A549 (cell line): ENCODE results near the gene SMYD5.

Source experiments
- HOXB13 ChIP-seq: fragments of 250-450 bp; sonication (Bioruptor Pico); IDR thresholded peaks from 2 replicates; pipeline ENCODE4 v1.5.0; 2020; ENCODE audit warnings: low read depth, mild to moderate bottlenecking, moderate library complexity
- KDM5A ChIP-seq: fragments of 200-600 bp; sonication (generic); IDR thresholded peaks from 2 replicates; pipeline ENCODE4 v1.6.1; 2016; ENCODE audit warnings: antibody characterized with exemption, mild to moderate bottlenecking
- POLR2A ChIP-seq: IDR thresholded peaks from 2 replicates; pipeline ENCODE4 v1.6.1; 2012; ENCODE audit warnings: mild to moderate bottlenecking, low read length
- TP53 ChIP-seq: fragments of 250-450 bp; sonication (Bioruptor Pico); IDR thresholded peaks from 2 replicates; pipeline ENCODE4 v1.5.0; 2021; ENCODE audit warnings: mild to moderate bottlenecking, moderate library complexity
- TF ChIP-seq, protein P1 (sequence below): fragments of >200 bp; sonication (Bioruptor Twin); formaldehyde crosslinking; IDR thresholded peaks from 3 replicates; pipeline ENCODE4 v1.5.1; 2016
- TF ChIP-seq, protein P2 (sequence below): fragments of 250-450 bp; sonication (Bioruptor Pico); IDR thresholded peaks from 2 replicates; pipeline ENCODE4 v1.5.0; 2020; ENCODE audit warnings: low read depth, mild to moderate bottlenecking, moderate library complexity

DNA sequence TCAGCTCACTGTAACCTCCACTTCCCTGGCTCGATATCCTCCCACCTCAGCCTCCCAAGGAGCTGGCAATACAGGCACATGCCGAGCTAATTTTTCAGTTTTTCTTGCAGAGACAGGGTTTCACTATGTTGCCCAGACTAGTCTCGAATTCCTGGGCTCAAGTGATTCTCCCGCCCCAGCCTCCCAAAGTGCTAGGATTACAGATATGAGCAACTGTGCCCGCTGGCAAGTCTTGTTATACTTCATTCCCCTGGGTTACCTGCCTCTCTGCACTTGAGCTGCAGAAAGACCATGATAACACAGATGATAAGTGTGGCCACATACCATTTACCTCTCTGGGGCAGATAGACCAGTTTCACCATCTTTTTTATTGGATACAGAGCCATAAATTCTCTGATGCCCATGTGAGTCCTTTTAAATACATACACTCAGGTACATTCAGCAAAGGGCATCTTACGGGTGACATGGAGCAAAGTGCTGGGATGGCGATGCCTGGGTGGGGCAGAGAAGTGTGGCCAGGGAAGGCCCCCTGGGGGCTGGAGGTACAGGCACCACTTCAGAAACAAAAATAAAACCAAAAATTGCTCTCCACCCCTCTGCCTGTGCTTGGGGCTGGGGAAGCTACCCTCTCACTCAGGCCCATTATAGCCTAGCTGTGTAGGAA, 40.4 kb downstream of the SMYD5 start:
- TF ChIP-seq TP53 (CRISPR knock-in tag) (no peak), HOXB13 (no peak), POLR2A (no peak), KDM5A (no peak)
- TF ChIP-seq, protein P1, sequence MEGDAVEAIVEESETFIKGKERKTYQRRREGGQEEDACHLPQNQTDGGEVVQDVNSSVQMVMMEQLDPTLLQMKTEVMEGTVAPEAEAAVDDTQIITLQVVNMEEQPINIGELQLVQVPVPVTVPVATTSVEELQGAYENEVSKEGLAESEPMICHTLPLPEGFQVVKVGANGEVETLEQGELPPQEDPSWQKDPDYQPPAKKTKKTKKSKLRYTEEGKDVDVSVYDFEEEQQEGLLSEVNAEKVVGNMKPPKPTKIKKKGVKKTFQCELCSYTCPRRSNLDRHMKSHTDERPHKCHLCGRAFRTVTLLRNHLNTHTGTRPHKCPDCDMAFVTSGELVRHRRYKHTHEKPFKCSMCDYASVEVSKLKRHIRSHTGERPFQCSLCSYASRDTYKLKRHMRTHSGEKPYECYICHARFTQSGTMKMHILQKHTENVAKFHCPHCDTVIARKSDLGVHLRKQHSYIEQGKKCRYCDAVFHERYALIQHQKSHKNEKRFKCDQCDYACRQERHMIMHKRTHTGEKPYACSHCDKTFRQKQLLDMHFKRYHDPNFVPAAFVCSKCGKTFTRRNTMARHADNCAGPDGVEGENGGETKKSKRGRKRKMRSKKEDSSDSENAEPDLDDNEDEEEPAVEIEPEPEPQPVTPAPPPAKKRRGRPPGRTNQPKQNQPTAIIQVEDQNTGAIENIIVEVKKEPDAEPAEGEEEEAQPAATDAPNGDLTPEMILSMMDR = no peak
- TF ChIP-seq, protein P2, sequence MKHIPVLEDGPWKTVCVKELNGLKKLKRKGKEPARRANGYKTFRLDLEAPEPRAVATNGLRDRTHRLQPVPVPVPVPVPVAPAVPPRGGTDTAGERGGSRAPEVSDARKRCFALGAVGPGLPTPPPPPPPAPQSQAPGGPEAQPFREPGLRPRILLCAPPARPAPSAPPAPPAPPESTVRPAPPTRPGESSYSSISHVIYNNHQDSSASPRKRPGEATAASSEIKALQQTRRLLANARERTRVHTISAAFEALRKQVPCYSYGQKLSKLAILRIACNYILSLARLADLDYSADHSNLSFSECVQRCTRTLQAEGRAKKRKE (CRISPR knock-in tag) = no peak
